H9 (cell line): ENCODE results near the gene GLP2R. TPM values are rescaled to one million over a fixed set of nuclear protein-coding genes. Genes with fewer than 3 reads are reported as not detected.

Experiments used
- DNase-seq: peaks from one replicate; pipeline ENCODE4 v3.0.0-alpha.2; 2017
- H2AFZ ChIP-seq: one replicate; pipeline ENCODE4 v1.6.1; 2013; ENCODE audit warnings: mild to moderate bottlenecking, low read length, control low read depth, moderate library complexity
- H2AK5ac ChIP-seq: 2 replicates; pipeline ENCODE4 v1.6.1; 2013; ENCODE audit warnings: low read length, control low read depth, mixed read lengths; ENCODE audit not compliant: insufficient read length
- H2BK120ac ChIP-seq: one replicate; pipeline ENCODE4 v1.6.1; 2013; ENCODE audit warnings: low read depth, mild to moderate bottlenecking, low read length, control low read depth, inconsistent platforms; ENCODE audit not compliant: poor library complexity, severe bottlenecking
- H2BK12ac ChIP-seq: 2 replicates; pipeline ENCODE4 v1.6.1; 2013; ENCODE audit warnings: low read length, control low read depth, mixed read lengths, low read depth; ENCODE audit not compliant: insufficient read length
- H2BK15ac ChIP-seq: 2 replicates; pipeline ENCODE4 v1.6.1; 2013; ENCODE audit warnings: low read depth, low read length, control low read depth
- H2BK20ac ChIP-seq: one replicate; pipeline ENCODE4 v1.6.1; 2013; ENCODE audit warnings: low read depth, mild to moderate bottlenecking, low read length, control low read depth, inconsistent platforms; ENCODE audit not compliant: poor library complexity, severe bottlenecking
- H2BK5ac ChIP-seq: 2 replicates; pipeline ENCODE4 v1.6.1; 2013; ENCODE audit warnings: low read length, control low read depth, mixed read lengths; ENCODE audit not compliant: insufficient read length
- H3K14ac ChIP-seq: 2 replicates; pipeline ENCODE4 v1.6.1; 2013; ENCODE audit warnings: low read length, control low read depth; ENCODE audit not compliant: insufficient read depth
- H3K18ac ChIP-seq: 2 replicates; pipeline ENCODE4 v1.6.1; 2013; ENCODE audit warnings: low read depth, mild to moderate bottlenecking, mixed read lengths, low read length, control low read depth; ENCODE audit not compliant: insufficient read length
- H3K23ac ChIP-seq: 2 replicates; pipeline ENCODE4 v1.6.1; 2013; ENCODE audit warnings: low read length, control low read depth, mixed read lengths, low read depth; ENCODE audit not compliant: insufficient read length
- H3K23me2 ChIP-seq: 2 replicates; pipeline ENCODE4 v1.6.1; 2013; ENCODE audit warnings: low read depth, mild to moderate bottlenecking, mixed read lengths, low read length, control low read depth; ENCODE audit not compliant: insufficient read length, poor library complexity, severe bottlenecking
- H3K27ac ChIP-seq: 2 replicates; pipeline ENCODE4 v1.5.1; 2013; ENCODE audit warnings: low read length, control low read depth, mixed read lengths, low read depth; ENCODE audit not compliant: insufficient read length
- H3K27me3 ChIP-seq: 2 replicates; pipeline ENCODE4 v1.6.1; 2013; ENCODE audit warnings: low read length, control low read depth, inconsistent platforms; ENCODE audit not compliant: insufficient read depth
- H3K4ac ChIP-seq: 2 replicates; pipeline ENCODE4 v1.6.1; 2013; ENCODE audit warnings: low read depth, mild to moderate bottlenecking, control low read depth, inconsistent platforms, low read length, moderate library complexity
- H3K4me1 ChIP-seq: 2 replicates; pipeline ENCODE4 v1.6.1; 2013; ENCODE audit warnings: low read length, control low read depth, inconsistent platforms; ENCODE audit not compliant: insufficient read depth
- H3K4me2 ChIP-seq: 2 replicates; pipeline ENCODE4 v1.6.1; 2013; ENCODE audit warnings: low read length, control low read depth, mixed read lengths; ENCODE audit not compliant: insufficient read length, insufficient read depth
- H3K56ac ChIP-seq: 2 replicates; pipeline ENCODE4 v1.6.1; 2013; ENCODE audit warnings: low read depth, mild to moderate bottlenecking, mixed read lengths, low read length, control low read depth; ENCODE audit not compliant: insufficient read length
- H3K79me1 ChIP-seq: 2 replicates; pipeline ENCODE4 v1.6.1; 2013; ENCODE audit warnings: low read depth, mild to moderate bottlenecking, moderate library complexity, low read length, control low read depth, inconsistent platforms; ENCODE audit not compliant: insufficient read depth, poor library complexity, severe bottlenecking
- H3K79me2 ChIP-seq: 2 replicates; pipeline ENCODE4 v1.6.1; 2013; ENCODE audit warnings: low read length, control low read depth, inconsistent platforms; ENCODE audit not compliant: insufficient read depth
- H3K9ac ChIP-seq: 2 replicates; pipeline ENCODE4 v1.6.1; 2013; ENCODE audit warnings: low read length, control low read depth, mixed read lengths; ENCODE audit not compliant: insufficient read length; ENCODE audit errors: extremely low read depth
- H3K9me3 ChIP-seq: one replicate; pipeline ENCODE4 v1.6.1; 2013; ENCODE audit warnings: low read depth, low read length, inconsistent platforms; ENCODE audit not compliant: control insufficient read depth
- H3T11ph ChIP-seq: one replicate; pipeline ENCODE4 v1.6.1; 2013; ENCODE audit warnings: mild to moderate bottlenecking, low read length, control low read depth, inconsistent platforms
- H4K20me1 ChIP-seq: one replicate; pipeline ENCODE4 v1.6.1; 2013; ENCODE audit not compliant: control insufficient read depth, insufficient read length, insufficient read depth
- H4K5ac ChIP-seq: 2 replicates; pipeline ENCODE4 v1.6.1; 2013; ENCODE audit warnings: low read depth, mild to moderate bottlenecking, mixed read lengths, low read length, control low read depth; ENCODE audit not compliant: insufficient read length
- H4K8ac ChIP-seq: replicated peaks from 2 replicates; pipeline ENCODE4 v1.6.1; 2013; ENCODE audit warnings: low read length, control low read depth, mixed read lengths, low read depth; ENCODE audit not compliant: insufficient read length
- H4K91ac ChIP-seq: 2 replicates; pipeline ENCODE4 v1.6.1; 2013; ENCODE audit warnings: low read depth, mild to moderate bottlenecking, moderate library complexity, mixed read lengths, low read length, control low read depth; ENCODE audit not compliant: insufficient read length
- H3K27ac Mint-ChIP-seq, 3 experiments: 2 replicates in 2 of 3; 3 replicates in 1 of 3; pipeline ENCODE4 v1.8.0; 2020 to 2021; ENCODE audit warnings: mixed read lengths in 3 of 3, mild to moderate bottlenecking in 1 of 3, moderate library complexity in 1 of 3
- H3K27me3 Mint-ChIP-seq: 2 replicates; pipeline ENCODE4 v1.8.0; 2021; ENCODE audit warnings: low read depth, mild to moderate bottlenecking, moderate library complexity, mixed read lengths
- H3K36me3 Mint-ChIP-seq, 3 experiments: 2 replicates in 2 of 3; 3 replicates in 1 of 3; pipeline ENCODE4 v1.8.0; 2020 to 2021; ENCODE audit warnings: low read depth in 3 of 3, mixed read lengths in 3 of 3; ENCODE audit not compliant: insufficient read depth in 1 of 3
- H3K4me1 Mint-ChIP-seq, 2 experiments: 2 replicates each; pipeline ENCODE4 v1.8.0; 2020; ENCODE audit warnings: mixed read lengths in 2 of 2
- H3K4me3 Mint-ChIP-seq, 2 experiments: 2 replicates in 1 of 2; 3 replicates in 1 of 2; pipeline ENCODE4 v1.8.0; 2020 to 2021; ENCODE audit warnings: mild to moderate bottlenecking in 2 of 2, mixed read lengths in 2 of 2, moderate library complexity in 1 of 2
- H3K9me3 Mint-ChIP-seq, 2 experiments: 2 replicates in 1 of 2; 3 replicates in 1 of 2; pipeline ENCODE4 v1.8.0; 2020; ENCODE audit warnings: mild to moderate bottlenecking in 2 of 2, mixed read lengths in 2 of 2, moderate library complexity in 1 of 2
- WGBS: extraction: QIAGEN DNeasy Blood & Tissue Kit; methylation state at CpG from one replicate; pipeline ENCODE4 v1.1.7; 2013; ENCODE audit warnings: missing lambda C conversion rate, low lambda C conversion rate, mixed read lengths; ENCODE audit not compliant: insufficient read length; ENCODE audit errors: extremely low coverage; 5-methylcytosine and 5-hydroxymethylcytosine counted together
- total RNA-seq: library from RNA; stranded (reverse); gene quantifications from 2 replicates; pipeline ENCODE4 v1.2.1, GENCODE V29; 2021
- TF ChIP-seq, protein P1 (sequence below): fragments of 200-600 bp; sonication (generic); conservative IDR thresholded peaks from 3 replicates; pipeline ENCODE4 v1.8.0; 2021; ENCODE audit warnings: antibody characterized with exemption, mild to moderate bottlenecking

Gene GLP2R
- total RNA-seq, 1 experiment from 2014 or later: not detected

DNA sequence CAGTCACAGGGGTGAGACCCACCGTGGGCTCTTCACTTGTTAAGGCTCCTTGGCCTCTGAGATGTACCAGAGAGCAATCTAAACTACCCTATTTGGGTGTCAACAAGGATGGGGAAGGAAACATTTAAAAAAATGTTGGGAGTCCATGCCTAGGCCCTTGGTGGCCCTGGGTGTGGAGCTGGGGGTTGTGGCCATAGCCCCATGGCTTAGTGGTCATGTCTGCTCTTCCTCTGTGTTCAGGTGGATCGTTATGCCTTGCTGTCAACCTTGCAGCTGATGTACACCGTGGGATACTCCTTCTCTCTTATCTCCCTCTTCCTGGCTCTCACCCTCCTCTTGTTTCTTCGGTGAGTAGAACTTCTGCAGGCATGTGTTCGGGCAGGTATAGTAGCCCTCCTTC lies 28.5 kb downstream of the GLP2R start:
- Histone ChIP-seq H2BK5ac (no peak overlapping the region), H3K27me3 (no peaks in the 10 kb centered on the region), H3K9ac (no peak overlapping the region), H4K91ac (no peak overlapping the region), H3K23ac (no peak overlapping the region), H3K4ac (no peak overlapping the region), H3K56ac (no peak overlapping the region), H4K20me1 (no peaks in the 10 kb centered on the region), H4K5ac (no peak overlapping the region), H3K9me3 (no peaks in the 10 kb centered on the region), H3T11ph (no peak overlapping the region), H2BK20ac (no peak overlapping the region), H3K23me2 (no peaks in the 10 kb centered on the region), H3K79me1 (no peaks in the 10 kb centered on the region), H2AFZ (no peak overlapping the region), H3K4me1 (no peaks in the 10 kb centered on the region), H3K27ac (no peak overlapping the region), H3K18ac (no peak overlapping the region), H3K79me2 (no peaks in the 10 kb centered on the region), H2BK120ac (no peak overlapping the region), H2AK5ac (no peak overlapping the region), H3K4me2 (no peak overlapping the region), H2BK15ac (no peak overlapping the region), H3K14ac (no peak overlapping the region), H4K8ac (no peak overlapping the region), H2BK12ac (no peak overlapping the region)
- peak; percentile 19 for DNase-seq
- no peaks in the 10 kb centered on the region for H3K36me3 Mint-ChIP-seq
- H3K9me3 Mint-ChIP-seq: peaks cover 7 to 16% of the 10 kb centered on the region in 2 experiments; a peak in 4 of 5 replicates
- peaks cover 5% of the 10 kb centered on the region for H3K27me3 Mint-ChIP-seq
- H3K4me3 Mint-ChIP-seq: no peak overlapping the region
- WGBS: no CpG with 5 or more reads among the region's 5 CpGs
- TF ChIP-seq, protein P1, sequence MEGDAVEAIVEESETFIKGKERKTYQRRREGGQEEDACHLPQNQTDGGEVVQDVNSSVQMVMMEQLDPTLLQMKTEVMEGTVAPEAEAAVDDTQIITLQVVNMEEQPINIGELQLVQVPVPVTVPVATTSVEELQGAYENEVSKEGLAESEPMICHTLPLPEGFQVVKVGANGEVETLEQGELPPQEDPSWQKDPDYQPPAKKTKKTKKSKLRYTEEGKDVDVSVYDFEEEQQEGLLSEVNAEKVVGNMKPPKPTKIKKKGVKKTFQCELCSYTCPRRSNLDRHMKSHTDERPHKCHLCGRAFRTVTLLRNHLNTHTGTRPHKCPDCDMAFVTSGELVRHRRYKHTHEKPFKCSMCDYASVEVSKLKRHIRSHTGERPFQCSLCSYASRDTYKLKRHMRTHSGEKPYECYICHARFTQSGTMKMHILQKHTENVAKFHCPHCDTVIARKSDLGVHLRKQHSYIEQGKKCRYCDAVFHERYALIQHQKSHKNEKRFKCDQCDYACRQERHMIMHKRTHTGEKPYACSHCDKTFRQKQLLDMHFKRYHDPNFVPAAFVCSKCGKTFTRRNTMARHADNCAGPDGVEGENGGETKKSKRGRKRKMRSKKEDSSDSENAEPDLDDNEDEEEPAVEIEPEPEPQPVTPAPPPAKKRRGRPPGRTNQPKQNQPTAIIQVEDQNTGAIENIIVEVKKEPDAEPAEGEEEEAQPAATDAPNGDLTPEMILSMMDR: no peak
- no peaks in the 10 kb centered on the region for H3K4me1 Mint-ChIP-seq
- no peak overlapping the region for H3K27ac Mint-ChIP-seq
